GM06990 (cell line): Measurements from ENCODE around the gene OCA2.

Source experiments
- DNase-seq: peaks from one replicate; pipeline ENCODE4 v3.0.0-alpha.2; 2011; ENCODE audit not compliant: insufficient read length; ENCODE audit errors: extremely low read depth
- H3K27me3 ChIP-seq: replicated peaks from 2 replicates; pipeline ENCODE4 v1.6.0; 2011; ENCODE audit warnings: low read length; ENCODE audit not compliant: control insufficient read depth, insufficient read depth
- H3K36me3 ChIP-seq: 2 replicates; pipeline ENCODE4 v1.5.1; 2011; ENCODE audit warnings: low read length; ENCODE audit not compliant: control insufficient read depth, insufficient read depth
- H3K4me3 ChIP-seq: replicated peaks from 2 replicates; pipeline ENCODE4 v1.5.1; 2011; ENCODE audit warnings: low read depth, mild to moderate bottlenecking, control low read depth, low read length
- CTCF ChIP-seq: IDR thresholded peaks from 2 replicates; pipeline ENCODE4 v1.5.1; 2011; ENCODE audit warnings: low read length, control low read depth, mild to moderate bottlenecking, inconsistent platforms; ENCODE audit not compliant: insufficient read depth, poor library complexity, severe bottlenecking

Gene OCA2

GRCh38 chr15:28019594-28020309 lies 79.4 kb downstream of the OCA2 start:
- no peaks in the 10 kb centered on the region for H3K27me3 ChIP-seq
- no peaks in the 10 kb centered on the region for H3K36me3 ChIP-seq
- no peak for TF ChIP-seq CTCF
- no peak overlapping the region for H3K4me3 ChIP-seq
- no peak for DNase-seq

GRCh38 chr15:28018291-28019044 lies 80.6 kb downstream of the OCA2 start:
- TF ChIP-seq CTCF, result no peak
- H3K27me3 ChIP-seq, result no peaks in the 10 kb centered on the region
- H3K36me3 ChIP-seq, result no peaks in the 10 kb centered on the region
- H3K4me3 ChIP-seq, result no peak overlapping the region
- DNase-seq, result no peak

GRCh38 chr15:28017423-28017924 lies 81.6 kb downstream of the OCA2 start:
- no peak overlapping the region for H3K4me3 ChIP-seq
- no peak for DNase-seq
- H3K36me3 ChIP-seq, result no peaks in the 10 kb centered on the region
- no peaks in the 10 kb centered on the region for H3K27me3 ChIP-seq
- no peak for TF ChIP-seq CTCF

- Histone ChIP-seq H3K27me3 (no peaks in the 10 kb centered on the region), H3K4me3 (no peak overlapping the region), H3K36me3 (no peaks in the 10 kb centered on the region)
- no peak for DNase-seq
- TF ChIP-seq CTCF, result no peak
These were observed 83.3 kb downstream of the OCA2 start for GRCh38 chr15:28015855-28016254.

- no peaks in the 10 kb centered on the region for H3K36me3 ChIP-seq
- no peak overlapping the region for H3K4me3 ChIP-seq
- DNase-seq, result no peak
- no peaks in the 10 kb centered on the region for H3K27me3 ChIP-seq
- no peak for TF ChIP-seq CTCF
These were observed 84.4 kb downstream of the OCA2 start for GRCh38 chr15:28014623-28015200.
